ENCODE results near the gene OR51B6.
"Not testable (repeated sequence)": the region's sequence is repeated elsewhere in the genome, so short reads cannot be mapped to it uniquely, and the experiment has no call there.

Gene OR51B6

DNA sequence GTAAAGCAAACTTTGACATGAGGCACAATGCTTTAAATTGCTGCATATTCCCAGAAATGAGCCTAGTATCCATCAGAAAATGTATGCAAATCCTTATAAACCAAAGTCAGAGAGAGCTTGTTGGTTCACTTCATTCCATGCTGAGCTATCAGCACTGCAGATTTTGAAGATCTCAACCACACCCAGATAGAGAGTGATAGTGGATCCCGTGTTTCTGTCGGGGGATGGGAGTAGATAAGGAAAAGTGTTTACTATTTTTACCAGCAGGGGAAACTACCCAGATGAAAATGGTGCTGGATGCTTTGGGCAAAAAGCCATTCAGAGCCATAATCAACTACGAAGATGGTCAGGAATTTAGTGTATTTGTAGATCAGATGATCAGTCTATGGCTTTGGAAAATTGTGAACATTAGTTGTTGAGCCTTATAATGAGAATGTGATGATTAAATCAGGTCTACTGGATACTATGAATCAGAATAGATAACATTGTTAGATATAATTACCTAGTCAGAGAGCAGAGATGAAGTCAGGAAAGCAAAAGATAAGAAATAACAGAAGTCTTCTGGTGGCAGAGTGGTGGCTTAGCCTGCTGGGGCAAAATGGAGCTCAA lies 10.8 kb downstream of the OR51B6 start:
- intact Hi-C loops (cut with DNase I; ENCODE audit: low total_unique reads), result no loop called here
- TF ChIP-seq, protein P1, sequence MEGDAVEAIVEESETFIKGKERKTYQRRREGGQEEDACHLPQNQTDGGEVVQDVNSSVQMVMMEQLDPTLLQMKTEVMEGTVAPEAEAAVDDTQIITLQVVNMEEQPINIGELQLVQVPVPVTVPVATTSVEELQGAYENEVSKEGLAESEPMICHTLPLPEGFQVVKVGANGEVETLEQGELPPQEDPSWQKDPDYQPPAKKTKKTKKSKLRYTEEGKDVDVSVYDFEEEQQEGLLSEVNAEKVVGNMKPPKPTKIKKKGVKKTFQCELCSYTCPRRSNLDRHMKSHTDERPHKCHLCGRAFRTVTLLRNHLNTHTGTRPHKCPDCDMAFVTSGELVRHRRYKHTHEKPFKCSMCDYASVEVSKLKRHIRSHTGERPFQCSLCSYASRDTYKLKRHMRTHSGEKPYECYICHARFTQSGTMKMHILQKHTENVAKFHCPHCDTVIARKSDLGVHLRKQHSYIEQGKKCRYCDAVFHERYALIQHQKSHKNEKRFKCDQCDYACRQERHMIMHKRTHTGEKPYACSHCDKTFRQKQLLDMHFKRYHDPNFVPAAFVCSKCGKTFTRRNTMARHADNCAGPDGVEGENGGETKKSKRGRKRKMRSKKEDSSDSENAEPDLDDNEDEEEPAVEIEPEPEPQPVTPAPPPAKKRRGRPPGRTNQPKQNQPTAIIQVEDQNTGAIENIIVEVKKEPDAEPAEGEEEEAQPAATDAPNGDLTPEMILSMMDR (IDR thresholded peaks at IDR 0.05), result no peak

DNA sequence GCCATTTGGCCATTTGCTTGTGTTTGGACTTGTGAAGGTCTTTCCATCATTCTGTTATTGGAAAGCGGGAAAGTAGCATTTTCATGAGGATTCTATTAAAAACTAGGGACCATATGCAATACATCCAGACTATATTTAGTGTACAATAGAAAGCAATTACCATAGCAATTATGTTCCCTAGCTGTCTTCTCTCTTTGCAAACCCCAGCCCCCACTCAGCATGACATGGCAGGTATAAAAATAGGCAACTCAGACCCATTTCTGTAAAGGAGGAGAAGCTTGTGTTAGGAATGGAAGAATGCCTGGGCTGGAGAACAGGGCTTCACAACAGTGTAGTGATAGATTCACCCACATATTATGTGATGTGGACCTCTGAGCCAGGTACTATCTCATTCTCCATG lies 12.4 kb downstream of the OR51B6 start:
- Histone ChIP-seq H3K27me3 (no peaks in the 10 kb centered on the region), H3K36me3 (no peaks in the 10 kb centered on the region), H3K9me3 (no peaks in the 10 kb centered on the region), H3K4me1 (peaks cover 0 to 13% (median 3%) of the 10 kb centered on the region in 4 donors), H3K27ac (no peak overlapping the region), H3K4me3 (no peak overlapping the region)
- intact Hi-C loops (cut with DNase I; ENCODE audit: low total_unique reads), result no loop called here
- no peak for DNase-seq
- TF ChIP-seq, protein P1 (IDR thresholded peaks at IDR 0.05), result no peak

More for the DNA sequence above, 10.8 kb downstream of the OR51B6 start:
- H3K27me3 ChIP-seq, result no peaks in the 10 kb centered on the region
- H3K4me3 ChIP-seq, result no peak overlapping the region
- H3K36me3 ChIP-seq, result no peaks in the 10 kb centered on the region
- no peak for DNase-seq
- peaks cover 0 to 1% (median under 1%) of the 10 kb centered on the region in 4 donors for H3K4me1 ChIP-seq
- no peak overlapping the region for H3K27ac ChIP-seq
- no peaks in the 10 kb centered on the region for H3K9me3 ChIP-seq

DNA sequence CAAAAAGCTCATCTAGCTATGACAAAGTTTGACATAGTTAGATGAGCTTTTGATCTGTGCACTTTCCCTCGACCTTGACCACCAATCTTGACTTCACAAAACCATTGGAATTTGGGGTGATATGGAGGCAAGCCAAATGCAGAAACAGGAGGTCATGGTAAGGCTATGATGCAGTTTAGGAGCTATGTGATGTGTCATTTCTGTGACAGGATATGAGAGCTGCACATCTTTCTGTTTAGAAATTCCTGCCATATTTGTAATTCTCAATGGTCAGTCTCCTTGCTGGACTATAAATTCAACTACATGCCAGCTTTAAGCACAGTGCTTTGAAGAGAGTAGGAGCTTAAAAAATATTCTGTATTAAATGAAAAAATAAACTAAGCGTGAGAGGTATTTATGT lies 12.9 kb downstream of the OR51B6 start:
- Histone ChIP-seq H3K4me3 (no peak overlapping the region), H3K36me3 (no peaks in the 10 kb centered on the region), H3K27ac (no peak overlapping the region), H3K4me1 (peaks cover 0 to 13% (median 3%) of the 10 kb centered on the region in 4 donors), H3K9me3 (no peaks in the 10 kb centered on the region), H3K27me3 (no peaks in the 10 kb centered on the region)
- no peak for DNase-seq
- intact Hi-C loops (cut with DNase I; ENCODE audit: low total_unique reads), result no loop called here
- TF ChIP-seq, protein P1 (IDR thresholded peaks at IDR 0.05), result no peak

DNA sequence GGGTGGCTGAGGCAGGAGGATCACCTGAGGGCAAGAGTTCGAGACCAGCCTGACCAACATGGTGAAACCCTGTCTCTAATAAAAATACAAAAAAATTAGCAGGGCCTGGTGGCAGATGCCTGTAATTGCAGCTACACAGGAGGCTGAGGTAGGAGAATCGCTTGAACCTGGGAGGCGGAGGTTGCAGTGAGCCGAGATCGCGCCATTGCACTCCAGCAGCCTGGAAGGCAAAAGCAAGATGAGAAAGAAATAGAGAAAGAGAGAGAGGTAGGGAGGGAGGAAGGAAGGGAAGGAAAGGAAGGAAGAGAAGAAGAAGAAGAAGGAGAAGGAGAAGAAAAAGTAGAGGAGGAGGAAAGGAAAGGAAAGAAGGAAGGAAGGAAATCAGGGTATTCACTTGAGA lies 15.1 kb downstream of the OR51B6 start:
- H3K27me3 ChIP-seq; intact Hi-C loops (cut with DNase I; ENCODE audit: low total_unique reads); H3K4me3 ChIP-seq; H3K27ac ChIP-seq; H3K36me3 ChIP-seq; H3K9me3 ChIP-seq; DNase-seq: not testable (repeated sequence)
- H3K4me1 ChIP-seq, result peaks cover 0 to 13% (median 3%) of the 10 kb centered on the region in 4 donors

DNA sequence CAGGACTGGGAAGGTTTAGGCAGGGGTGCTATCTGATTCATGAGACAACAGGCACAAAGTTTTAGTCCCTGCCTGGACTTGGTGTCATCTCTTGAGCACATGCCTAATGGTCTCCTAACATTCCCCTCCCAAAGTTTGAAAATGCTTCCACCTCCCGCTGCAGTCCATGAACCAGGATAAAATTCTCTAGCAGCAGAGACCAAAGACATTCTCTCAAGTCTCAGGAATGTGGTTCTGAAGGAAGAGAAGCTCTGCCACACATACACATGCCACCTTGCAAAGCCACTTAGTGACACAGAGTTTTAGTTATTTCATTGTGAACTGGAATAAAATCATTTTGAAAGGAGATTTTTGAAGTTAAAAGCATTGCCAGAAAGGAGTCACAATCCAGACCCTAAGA lies 15.5 kb downstream of the OR51B6 start:
- DNase-seq, result no peak
- intact Hi-C loops (cut with DNase I; ENCODE audit: low total_unique reads), result no loop called here
- Histone ChIP-seq H3K4me1 (peaks cover 0 to 13% (median 3%) of the 10 kb centered on the region in 4 donors), H3K36me3 (no peaks in the 10 kb centered on the region), H3K9me3 (no peaks in the 10 kb centered on the region), H3K27me3 (no peaks in the 10 kb centered on the region), H3K4me3 (peak overlapping the region in 1 of 2 donors; percentile 18), H3K27ac (no peak overlapping the region)
- TF ChIP-seq, protein P1 (IDR thresholded peaks at IDR 0.05), result no peak

DNA sequence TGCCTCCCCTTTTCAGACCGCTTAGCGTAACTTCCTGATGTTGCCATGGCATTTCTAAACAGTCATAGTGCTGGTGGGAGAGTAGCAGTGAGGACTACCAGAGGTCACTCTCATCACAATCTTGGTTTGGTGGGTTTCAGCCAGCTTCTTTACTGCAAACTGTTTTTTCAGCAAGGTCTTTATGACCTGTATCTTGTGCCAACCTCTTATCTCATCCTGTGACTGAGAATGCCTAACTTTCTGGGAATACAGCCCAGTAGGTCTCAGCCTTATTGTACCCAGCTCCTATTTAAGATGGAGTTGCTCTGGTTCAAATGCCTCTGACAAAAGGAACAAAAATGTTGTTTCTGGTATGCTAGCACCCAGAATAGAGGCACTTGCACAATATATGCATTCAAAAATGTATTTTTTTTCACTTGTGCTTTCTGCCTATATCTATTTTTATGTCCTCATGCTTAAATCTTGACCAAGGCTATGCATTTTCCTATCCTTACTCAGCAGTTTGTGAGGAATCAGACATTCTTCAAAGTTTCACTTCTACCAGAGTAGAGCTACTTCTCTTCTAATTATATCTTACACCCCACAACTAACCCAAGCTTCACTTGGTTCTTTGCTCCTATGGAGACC lies 16.3 kb downstream of the OR51B6 start:
- peaks cover 0 to 13% (median 3%) of the 10 kb centered on the region in 4 donors for H3K4me1 ChIP-seq
- no peaks in the 10 kb centered on the region for H3K36me3 ChIP-seq
- no peaks in the 10 kb centered on the region for H3K27me3 ChIP-seq
- TF ChIP-seq, protein P1 (IDR thresholded peaks at IDR 0.05), result no peak
- peak overlapping the region in 1 of 2 donors; percentile 18 for H3K4me3 ChIP-seq
- no peaks in the 10 kb centered on the region for H3K9me3 ChIP-seq
- intact Hi-C loops (cut with DNase I; ENCODE audit: low total_unique reads), result no loop called here
- no peak for DNase-seq
- H3K27ac ChIP-seq, result no peak overlapping the region

Measured in tibial artery (tissue), 4 donors.